ENCODE measurements around the gene MTF2.
A peak's percentile ranks its signal among the peaks of the same experiment; 100 is the strongest.
"Not testable (repeated sequence)": the region's sequence is repeated elsewhere in the genome, so short reads cannot be mapped to it uniquely, and the experiment has no call there.

MTF2 gene

DNA sequence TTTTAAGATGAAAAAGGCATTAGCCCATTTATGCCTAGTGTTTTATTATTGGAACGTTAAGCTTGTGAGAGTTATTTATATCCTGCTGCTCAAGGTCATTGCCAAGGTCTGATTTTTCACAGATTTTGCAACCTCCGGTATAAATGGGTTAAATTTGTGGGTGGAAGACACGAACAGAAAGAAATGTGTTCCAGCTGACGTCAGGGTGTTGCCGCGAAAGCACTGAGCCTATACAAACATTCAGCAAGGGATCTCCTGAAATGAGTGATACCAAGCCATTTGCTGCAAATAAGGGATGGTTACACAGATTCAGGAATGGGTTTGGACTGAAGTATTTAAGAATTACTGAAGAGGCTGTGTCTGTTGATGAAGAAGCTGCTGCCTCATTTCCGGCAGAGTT lies 68.9 kb downstream of the MTF2 start:
- no peak for DNase-seq

- no peak for DNase-seq
Measured at GRCh38 chr1:93150729-93151128, 71.6 kb downstream of the MTF2 start.

DNA sequence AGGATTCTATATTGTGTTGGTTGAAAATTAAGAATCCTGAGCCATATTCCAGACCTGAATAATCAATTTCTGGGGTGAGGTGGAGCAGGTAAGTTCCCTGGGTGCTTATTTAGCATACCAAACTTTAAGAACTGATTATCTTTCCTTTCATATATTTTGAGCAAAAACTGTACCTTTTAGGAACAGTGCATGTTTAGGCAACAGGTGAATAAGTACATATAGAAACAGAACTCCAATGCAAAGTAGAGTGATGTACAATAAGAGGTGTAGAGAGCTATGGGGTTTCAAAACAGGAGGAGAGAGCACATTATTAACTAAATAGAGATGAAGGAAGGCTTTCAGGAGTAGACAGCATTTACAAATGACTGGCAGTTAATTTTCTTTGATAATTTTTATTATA lies 72.4 kb downstream of the MTF2 start:
- no peak for DNase-seq

DNA sequence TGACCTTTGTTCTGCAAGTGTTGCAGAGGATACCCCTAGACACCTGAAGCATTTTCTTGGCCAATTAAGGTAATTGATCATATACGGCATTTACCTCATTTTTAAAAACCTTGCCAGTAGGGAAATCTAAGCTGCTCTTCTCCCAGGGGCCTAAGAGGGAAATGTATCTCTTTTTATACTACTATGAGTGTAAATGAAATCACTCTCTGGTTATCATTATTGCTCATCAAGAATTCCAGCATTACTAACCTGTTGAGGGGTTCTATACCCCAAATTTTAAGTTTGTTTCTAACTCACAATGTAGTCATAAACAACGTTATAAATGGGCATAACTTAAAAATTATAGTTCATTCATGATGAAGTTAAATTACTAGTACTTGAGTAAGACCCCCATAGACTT lies 73.8 kb downstream of the MTF2 start:
- DNase-seq, result no peak

- DNase-seq, result no peak
Measured at GRCh38 chr1:93154898-93155297, 75.8 kb downstream of the MTF2 start.

GRCh38 chr1:93155335-93155734 lies 76.3 kb downstream of the MTF2 start:
- DNase-seq, result no peak

DNA sequence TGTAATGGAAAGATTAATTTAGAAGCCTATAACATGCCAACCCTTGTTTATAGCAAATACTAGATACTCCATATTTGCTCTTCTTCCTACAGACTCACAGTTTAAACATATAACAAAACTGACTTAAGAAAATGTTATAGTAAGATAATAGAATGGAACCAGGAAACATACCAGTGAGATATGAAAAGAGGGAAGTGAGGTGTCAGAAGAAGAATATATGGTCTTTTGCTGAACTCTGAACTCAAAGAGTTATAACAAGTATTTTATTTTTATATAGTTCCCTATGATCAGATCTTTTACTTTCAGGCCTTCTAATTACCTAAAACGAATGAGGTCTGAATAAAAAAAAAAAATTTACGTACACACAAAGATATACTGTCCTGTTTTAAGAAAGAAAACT lies 80.3 kb downstream of the MTF2 start:
- no peak for DNase-seq

GRCh38 chr1:93163314-93163713 lies 84.2 kb downstream of the MTF2 start:
- not testable (repeated sequence) for DNase-seq

DNA sequence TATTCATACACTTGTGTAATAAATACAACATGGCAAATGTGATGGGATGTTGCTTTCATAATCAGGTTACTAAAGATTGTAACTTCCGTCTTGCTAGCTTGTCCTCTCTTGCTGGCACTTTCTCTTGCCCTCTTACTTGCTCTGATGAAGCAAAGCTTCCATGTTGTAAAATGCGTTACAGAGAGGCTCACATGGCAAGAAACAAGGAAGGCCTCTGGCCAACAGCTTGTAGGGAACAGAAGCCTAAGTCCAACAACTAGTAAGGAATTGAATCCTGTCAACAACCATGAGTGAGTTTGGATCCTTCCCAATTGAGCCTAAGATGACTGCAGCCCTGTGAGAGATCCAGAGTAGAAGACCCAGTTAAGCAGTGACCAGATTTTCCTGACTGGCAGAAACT lies 85.7 kb downstream of the MTF2 start:
- no peak for DNase-seq

- DNase-seq, result not testable (repeated sequence)
Measured at GRCh38 chr1:93165895-93166294, 86.8 kb downstream of the MTF2 start.

DNA sequence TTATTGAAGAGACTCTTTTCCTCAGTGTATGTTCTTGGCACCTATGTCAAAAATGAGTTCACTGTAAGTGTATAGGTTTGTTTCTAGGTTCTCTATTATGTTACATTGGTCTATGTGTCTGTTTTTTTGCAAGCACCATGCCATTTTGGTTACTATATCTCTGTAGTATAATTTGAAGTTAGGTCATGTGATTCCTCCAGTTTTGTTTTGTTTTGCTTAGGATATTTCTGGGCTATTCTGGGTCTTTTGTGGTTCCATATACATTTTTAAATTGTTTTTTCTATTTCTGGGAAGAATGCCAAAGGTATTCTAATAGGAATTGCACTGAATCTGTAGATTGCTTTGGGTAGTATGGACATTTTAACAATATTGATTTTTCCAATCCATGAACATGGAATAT lies 87.9 kb downstream of the MTF2 start:
- DNase-seq, result no peak

DNA sequence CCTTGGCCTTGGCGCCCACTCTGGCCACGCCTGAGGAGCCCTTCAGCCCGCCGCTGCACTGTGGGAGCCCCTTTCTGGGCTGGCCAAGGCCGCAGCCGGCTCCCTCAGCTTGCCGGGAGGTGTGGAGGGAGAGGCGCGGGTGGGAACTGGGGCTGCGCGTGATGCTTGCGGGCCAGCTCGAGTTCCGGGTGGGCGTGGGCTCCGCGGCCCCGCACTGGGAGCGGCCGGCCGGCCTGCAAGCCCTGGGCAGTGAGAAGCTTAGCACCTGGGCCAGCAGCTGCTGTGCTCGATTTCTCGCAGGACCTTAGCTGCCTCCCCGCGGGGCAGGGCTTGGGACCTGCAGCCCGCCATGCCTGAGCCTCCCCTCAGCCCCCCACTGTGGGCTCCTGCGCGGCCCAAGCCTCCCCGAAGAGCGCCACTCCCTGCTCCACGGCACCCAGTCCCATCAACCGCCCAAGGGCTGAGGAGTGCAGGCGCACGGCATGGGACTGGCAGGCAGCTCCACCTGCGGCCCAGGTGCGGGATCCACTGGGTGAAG lies 91.1 kb downstream of the MTF2 start:
- DNase-seq, result not testable (repeated sequence)

- no peak for DNase-seq
Measured at GRCh38 chr1:93171549-93172034, 92.5 kb downstream of the MTF2 start.

GRCh38 chr1:93172778-93173177 lies 93.7 kb downstream of the MTF2 start:
- no peak for DNase-seq

DNA sequence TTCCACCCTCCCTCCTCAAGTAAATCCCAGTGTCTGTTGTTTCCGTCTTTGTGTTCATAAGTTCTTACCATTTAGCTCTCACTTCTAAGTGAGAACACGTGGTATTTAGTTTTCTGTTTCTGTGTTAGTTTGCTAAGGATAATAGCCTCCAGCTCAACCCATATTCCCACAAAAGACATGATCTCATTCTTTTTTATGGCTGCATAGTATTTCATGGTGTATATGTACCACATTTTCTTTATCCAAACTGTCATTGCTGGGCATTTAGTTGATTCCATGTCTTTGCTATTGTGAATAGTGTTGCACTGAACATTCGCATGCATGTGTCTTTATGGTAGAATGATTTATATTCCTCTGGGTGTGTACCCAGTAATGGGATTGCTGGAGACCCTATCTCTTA lies 95.6 kb downstream of the MTF2 start:
- DNase-seq, result not testable (repeated sequence)

DNA sequence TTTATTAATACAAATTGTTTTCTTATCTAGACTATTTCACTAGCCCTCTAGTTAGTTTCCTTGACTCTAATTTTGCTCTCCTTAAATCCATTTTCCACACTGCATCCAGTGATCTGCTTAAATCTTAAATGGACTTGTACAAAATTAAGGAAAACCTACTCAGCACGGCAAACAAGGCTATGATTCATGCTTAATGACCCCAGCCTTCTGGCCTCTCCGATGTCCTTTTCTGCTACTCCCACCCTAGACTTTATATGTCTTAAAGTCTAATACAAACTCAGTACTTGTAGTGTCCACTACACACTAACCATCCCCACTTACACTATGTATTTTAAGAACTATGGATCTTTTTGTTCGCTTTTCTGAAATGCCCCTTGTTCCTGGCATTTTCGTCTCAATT lies 98.9 kb downstream of the MTF2 start:
- DNase-seq, result no peak

DNA sequence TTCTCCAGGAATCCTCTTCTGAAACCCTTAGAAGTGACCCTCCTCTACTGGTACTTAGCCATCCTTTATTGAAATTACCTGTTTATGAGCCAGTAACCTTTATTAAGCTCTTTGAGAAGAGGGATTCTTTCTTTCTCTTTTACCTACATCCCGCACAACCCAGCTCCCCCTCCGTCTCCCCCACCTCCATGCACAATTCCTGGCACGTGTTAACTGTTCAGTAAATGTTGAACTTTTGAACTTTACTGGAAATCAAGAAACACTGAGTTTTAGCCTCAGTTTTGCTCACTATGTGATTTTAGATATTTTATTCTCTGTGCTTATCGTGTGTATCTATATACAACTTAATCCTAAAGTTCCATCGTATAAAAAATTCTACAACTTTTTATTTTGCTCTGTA lies 99.3 kb downstream of the MTF2 start:
- DNase-seq, result no peak

DNA sequence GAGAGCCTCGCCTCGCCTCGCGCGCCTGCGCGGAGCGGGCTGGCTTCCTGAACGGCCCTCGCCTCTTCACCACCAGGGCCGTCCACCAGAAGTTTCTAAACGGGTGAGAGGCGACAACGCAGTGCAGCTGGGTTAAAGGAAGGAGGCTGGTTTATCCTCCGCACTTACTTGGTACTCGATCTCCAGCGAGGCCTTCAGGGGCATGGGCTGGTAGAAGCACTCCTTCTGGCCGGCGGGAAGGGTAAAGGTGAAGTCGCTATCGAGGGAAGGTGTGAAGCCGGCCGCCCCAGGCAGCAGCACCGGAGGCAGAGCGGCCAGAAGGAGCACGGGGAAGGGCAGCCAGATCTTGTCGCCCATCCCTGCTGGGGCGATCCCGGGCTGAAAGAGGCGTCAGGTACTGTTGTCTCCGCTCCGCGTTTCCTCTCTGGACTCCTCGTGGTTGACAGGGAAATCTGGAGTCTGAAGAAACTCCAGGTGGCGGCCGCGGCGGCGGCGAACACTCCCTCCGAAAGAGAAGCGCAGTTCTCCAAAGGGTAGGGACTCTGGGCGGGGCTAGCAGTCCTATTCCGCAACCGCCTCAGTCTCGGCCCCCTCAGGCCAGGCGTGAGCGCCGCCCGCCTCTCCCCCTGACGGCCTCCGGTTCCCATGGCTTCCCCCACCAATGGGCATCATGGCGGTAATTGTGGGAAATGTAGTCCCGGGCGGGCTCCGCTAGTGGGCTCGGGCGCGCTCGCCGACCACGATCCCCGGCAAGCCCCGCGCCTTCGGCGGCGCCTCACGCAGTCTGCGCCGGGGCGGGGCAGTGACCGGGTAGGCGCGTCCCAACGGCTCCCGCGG lies 101.0 kb downstream of the MTF2 start, which contains the start of gene TMED5:
TSS of gene TMED5 (minus strand) at position 528 of the 837 bp plus-strand sequence. CDS start at position 357, 171 bp downstream.
- peak; percentile 95 for DNase-seq

- DNase-seq, result no peak
Measured at GRCh38 chr1:93180723-93181613, 101.9 kb downstream of the MTF2 start, which contains the start of gene CCDC18. Gene CCDC18, plus strand, starts transcription at chr1:93180724. Its CDS starts 2,638 bp downstream, at chr1:93183362.

DNA sequence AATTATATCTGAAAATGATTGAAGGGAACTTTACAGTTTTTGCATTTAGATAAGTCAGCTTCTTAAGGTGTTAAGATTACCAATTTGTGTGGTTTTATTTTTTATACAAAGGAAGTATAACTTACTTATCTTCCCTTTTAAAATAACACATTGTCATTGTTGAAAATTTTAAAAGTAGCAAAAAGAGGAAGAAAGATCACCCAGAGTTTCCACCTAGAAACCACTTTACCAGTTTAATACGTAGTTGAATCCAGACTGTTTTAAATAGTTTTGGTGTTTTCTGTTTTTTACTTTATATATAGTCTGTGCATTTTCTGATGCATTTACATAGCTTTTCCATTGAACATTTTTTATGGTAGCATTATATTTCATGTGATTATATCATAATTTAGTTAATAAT lies 107.6 kb downstream of the MTF2 start:
- DNase-seq, result no peak
